Stimulated activated naive CD8-positive, alpha-beta T cell treated with anti-CD3 and anti-CD28 coated beads, Interleukin-15, amount 100 ng/mL, for 72 hours (primary cell): ENCODE results near the gene TRIP6.

ENCODE experiments used
- ATAC-seq: fragments of 150-1000 bp; cut with Tn5 transposase; 2 replicates; pipeline ENCODE4 v1.10.0; 2021; ENCODE audit warnings: mild to moderate bottlenecking, moderate library complexity
- DNase-seq, 2 donors: peaks; one replicate each; pipeline ENCODE4 v3.0.0; 2021 to 2022
- H3K27ac Mint-ChIP-seq, 2 donors: one replicate each; pipeline ENCODE4 v1.8.0; 2022; ENCODE audit warnings: mild to moderate bottlenecking in 2 of 2, mixed read lengths in 2 of 2, moderate library complexity in 2 of 2
- H3K27me3 Mint-ChIP-seq: one replicate; pipeline ENCODE4 v1.8.0; 2022; ENCODE audit warnings: mixed read lengths
- H3K4me1 Mint-ChIP-seq: one replicate; pipeline ENCODE4 v1.8.0; 2022; ENCODE audit warnings: mild to moderate bottlenecking, mixed read lengths
- H3K4me3 Mint-ChIP-seq, 2 donors: one replicate each; pipeline ENCODE4 v1.8.0; 2022; ENCODE audit warnings: mild to moderate bottlenecking in 2 of 2, mixed read lengths in 2 of 2, moderate library complexity in 1 of 2
- H3K9me3 Mint-ChIP-seq, 2 donors: one replicate each; pipeline ENCODE4 v1.8.0; 2022; ENCODE audit warnings: mixed read lengths in 2 of 2

The TRIP6 gene, protein sequence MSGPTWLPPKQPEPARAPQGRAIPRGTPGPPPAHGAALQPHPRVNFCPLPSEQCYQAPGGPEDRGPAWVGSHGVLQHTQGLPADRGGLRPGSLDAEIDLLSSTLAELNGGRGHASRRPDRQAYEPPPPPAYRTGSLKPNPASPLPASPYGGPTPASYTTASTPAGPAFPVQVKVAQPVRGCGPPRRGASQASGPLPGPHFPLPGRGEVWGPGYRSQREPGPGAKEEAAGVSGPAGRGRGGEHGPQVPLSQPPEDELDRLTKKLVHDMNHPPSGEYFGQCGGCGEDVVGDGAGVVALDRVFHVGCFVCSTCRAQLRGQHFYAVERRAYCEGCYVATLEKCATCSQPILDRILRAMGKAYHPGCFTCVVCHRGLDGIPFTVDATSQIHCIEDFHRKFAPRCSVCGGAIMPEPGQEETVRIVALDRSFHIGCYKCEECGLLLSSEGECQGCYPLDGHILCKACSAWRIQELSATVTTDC

DNA sequence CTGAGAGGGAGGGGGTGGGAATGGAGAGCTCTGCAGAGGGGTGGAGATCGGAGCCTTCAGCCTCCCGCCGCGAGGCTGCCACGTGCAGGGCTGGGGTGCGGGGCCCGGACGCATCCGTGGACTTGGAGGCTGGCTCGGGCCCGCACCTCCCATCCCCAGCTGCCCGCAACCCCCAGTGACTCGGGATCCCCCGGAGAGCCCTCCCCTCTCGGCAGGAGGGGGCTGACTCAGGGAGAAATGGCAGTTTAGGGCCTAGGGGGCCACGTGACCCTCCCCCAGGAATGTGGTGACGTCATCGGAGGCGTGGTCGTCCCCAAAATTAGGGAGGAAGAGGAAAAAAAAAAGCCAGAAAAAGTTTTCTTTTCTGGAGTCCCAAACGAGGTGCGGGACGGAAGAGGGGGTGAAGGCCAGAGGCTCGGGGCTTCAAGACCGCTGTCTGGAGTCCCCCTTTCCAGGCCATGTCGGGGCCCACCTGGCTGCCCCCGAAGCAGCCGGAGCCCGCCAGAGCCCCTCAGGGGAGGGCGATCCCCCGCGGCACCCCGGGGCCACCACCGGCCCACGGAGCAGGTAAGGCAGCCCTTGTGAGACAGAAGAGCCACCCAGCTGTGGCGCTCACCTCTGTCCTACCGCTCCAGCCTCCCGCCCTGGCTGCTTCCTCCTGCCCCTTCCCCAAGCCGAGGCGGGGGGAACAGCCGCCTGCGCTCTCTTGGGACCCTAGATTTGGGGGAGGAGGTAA lies at the start of gene TRIP6:
Gene TRIP6, plus strand, starts transcription at position 348 of the 736 bp plus-strand sequence. Its CDS starts 111 bp downstream, at position 459.
- DNase-seq (peak; percentile 42 to 73), ATAC-seq (peak; percentile 73)
- Mint-ChIP-seq H3K4me1 (peaks cover 44% of the 10 kb centered on the region), H3K27ac (peak within 1 kb of the TSS; percentile 96 to 98), H3K9me3 (no peaks in the 10 kb centered on the region), H3K4me3 (peak within 1 kb of the TSS; percentile 84 to 94), H3K27me3 (no peaks in the 10 kb centered on the region)

DNA sequence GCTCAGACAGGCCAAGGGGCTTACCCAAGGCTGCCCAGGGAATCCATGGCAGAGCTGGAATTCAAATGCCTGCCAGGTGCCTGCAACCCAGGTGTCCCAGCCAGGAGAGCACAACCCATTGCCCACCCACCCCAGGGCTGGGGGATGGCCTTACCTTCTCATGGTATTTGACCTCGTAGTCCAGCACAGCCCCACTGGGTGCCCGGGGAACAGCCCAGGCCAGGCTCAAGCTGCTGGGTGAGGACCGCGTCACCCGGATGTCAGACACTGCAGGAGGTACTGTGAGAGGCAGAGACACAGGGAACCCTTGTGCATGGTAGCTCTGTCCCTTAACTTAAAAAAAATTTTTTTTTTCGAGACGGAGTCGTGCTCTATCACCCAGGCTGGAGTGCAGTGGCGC lies 48.8 kb upstream of the TRIP6 start:
- H3K4me3 Mint-ChIP-seq: no peak overlapping the region
- ATAC-seq: no peak
- no peak overlapping the region for H3K27ac Mint-ChIP-seq
- H3K27me3 Mint-ChIP-seq: no peaks in the 10 kb centered on the region
- H3K4me1 Mint-ChIP-seq: no peaks in the 10 kb centered on the region
- no peak for DNase-seq
- H3K9me3 Mint-ChIP-seq: no peaks in the 10 kb centered on the region

DNA sequence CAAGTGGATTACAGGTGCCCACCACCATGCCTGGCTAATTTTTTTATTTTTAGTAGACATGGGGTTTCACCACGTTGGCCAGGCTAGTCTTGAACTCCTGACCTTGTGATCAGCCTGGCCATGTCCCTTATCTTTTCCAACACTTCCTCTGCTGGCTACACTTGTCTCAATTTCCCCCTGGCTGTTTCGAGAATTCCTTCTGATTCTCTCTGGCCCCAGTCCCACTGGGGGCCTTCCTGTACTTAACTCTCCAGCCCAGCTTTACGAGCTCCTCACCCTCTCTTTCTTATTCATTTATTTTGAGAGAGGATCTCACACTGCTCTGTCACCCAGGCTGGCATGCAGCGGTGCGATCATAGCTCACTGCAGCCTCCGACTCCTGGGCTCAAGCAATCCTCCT lies 48.4 kb upstream of the TRIP6 start:
- Mint-ChIP-seq H3K27me3 (no peaks in the 10 kb centered on the region), H3K27ac (peak overlapping the region in 1 of 2 donors; percentile 45), H3K4me3 (no peak overlapping the region), H3K9me3 (no peaks in the 10 kb centered on the region), H3K4me1 (no peaks in the 10 kb centered on the region)
- ATAC-seq: no peak
- DNase-seq: no peak

DNA sequence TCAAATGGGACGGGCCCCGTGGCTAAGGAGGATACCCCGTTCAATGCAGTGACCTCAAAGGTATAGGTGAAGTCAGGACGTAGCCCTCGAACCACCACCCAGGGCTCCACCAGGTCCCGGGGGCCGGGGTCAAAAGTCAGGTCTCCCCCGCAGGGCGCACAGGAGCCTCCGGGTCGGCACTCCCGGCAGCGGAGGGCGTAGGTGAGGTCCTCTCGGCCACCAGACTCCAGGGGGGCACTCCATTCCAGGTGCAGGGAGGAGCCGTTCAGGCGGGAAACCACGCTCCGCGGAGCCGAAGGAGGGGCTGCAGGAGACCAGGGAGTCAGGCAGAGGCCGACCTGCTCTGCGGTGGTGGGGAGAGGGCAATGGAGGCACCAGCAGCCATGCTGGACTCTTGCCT lies 47.6 kb upstream of the TRIP6 start:
- DNase-seq (no peak), ATAC-seq (no peak)
- H3K4me3 Mint-ChIP-seq: no peak overlapping the region
- H3K4me1 Mint-ChIP-seq: no peaks in the 10 kb centered on the region
- no peaks in the 10 kb centered on the region for H3K9me3 Mint-ChIP-seq
- no peak overlapping the region for H3K27ac Mint-ChIP-seq
- peaks cover 5% of the 10 kb centered on the region for H3K27me3 Mint-ChIP-seq

DNA sequence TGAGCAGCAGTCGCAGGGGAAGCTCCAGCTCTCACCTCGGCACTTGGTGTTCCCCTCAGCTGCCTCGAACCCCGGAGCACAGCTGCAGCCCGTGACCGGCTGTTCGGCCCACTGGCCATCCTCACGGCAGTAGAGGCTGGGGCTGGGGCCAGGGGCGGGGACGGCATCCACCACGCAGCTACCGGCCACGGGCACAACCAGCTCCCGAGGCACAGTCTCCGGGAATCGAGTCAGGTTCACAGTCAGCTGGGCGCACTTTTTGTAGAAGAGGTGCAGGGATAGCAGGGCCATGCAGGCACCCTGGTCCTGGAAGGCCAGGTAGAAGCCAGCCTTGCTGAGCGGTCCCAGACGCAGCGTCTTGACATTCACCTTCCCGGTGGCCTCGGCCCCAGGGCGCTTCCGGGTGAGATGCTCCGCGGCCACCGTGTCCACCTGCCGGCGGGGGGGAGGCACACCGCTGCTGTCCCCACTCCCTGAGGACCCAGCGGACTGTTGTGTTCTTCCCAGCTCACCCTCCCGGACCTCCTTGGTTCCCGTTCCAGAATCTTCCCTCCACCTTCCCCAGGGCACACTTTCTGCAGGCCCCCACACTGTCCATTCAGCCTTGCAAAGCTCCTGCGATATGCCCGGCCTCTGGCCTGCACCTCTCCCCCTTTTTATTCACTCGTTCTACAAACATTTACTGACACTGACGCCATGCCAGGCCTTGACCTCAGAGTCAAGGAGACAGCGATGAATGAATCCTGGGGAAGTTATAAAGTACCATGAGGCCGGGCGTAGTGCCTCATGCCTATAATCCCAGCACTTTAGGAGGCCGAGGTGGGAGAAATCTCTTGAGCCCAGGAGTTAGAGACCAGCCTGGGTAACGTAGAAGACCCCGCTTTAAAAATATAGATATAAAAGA lies 44.7 kb upstream of the TRIP6 start:
- H3K9me3 Mint-ChIP-seq: no peaks in the 10 kb centered on the region
- H3K4me1 Mint-ChIP-seq: peaks cover 13% of the 10 kb centered on the region
- ATAC-seq: no peak
- no peak overlapping the region for H3K27ac Mint-ChIP-seq
- no peak overlapping the region for H3K4me3 Mint-ChIP-seq
- peaks cover 30% of the 10 kb centered on the region for H3K27me3 Mint-ChIP-seq
- no peak for DNase-seq

DNA sequence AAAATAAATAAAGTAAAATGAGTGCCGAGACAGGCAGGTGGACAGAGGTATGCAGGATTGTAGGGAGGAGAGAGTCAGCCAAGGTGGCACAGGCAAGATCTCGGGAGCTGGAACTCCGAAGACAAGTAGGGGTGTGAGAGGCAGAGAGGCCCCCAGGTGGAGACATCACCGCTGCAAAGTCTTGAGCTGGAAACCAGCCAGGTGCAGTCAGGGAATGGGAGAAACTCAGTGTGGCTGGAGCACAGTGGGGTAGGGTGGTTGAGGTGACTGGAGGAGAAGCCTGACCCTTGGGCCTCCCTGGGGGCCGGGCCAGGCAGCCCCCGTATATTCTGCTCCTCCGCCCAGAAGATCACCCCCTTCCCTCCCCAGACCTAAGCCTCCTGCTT lies 44.1 kb upstream of the TRIP6 start:
- Mint-ChIP-seq H3K27me3 (peaks cover 36% of the 10 kb centered on the region), H3K4me1 (peaks cover 19% of the 10 kb centered on the region), H3K9me3 (no peaks in the 10 kb centered on the region), H3K4me3 (no peak overlapping the region), H3K27ac (no peak overlapping the region)
- DNase-seq (no peak), ATAC-seq (no peak)

DNA sequence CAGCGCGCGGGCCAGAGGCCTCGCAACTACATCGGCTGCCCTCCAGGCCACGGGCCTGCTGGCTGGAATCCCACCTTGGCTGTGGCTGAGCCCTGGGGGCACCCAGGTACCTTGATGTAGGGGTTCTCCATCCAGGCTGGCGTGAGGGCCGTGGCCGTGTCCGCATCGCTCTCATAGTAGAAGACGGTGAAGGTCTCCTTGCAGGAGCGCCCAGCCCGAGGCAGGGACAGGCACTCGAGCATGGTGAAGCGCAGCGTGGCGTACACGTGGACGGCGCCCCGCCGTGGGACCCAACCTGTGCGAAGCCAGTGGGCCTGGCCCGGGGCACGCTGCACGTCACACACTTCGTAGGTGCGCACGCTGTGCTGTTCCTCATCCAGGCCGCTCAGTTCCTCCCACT lies 43.7 kb upstream of the TRIP6 start:
- H3K4me3 Mint-ChIP-seq: no peak overlapping the region
- H3K27me3 Mint-ChIP-seq: peaks cover 40% of the 10 kb centered on the region

DNA sequence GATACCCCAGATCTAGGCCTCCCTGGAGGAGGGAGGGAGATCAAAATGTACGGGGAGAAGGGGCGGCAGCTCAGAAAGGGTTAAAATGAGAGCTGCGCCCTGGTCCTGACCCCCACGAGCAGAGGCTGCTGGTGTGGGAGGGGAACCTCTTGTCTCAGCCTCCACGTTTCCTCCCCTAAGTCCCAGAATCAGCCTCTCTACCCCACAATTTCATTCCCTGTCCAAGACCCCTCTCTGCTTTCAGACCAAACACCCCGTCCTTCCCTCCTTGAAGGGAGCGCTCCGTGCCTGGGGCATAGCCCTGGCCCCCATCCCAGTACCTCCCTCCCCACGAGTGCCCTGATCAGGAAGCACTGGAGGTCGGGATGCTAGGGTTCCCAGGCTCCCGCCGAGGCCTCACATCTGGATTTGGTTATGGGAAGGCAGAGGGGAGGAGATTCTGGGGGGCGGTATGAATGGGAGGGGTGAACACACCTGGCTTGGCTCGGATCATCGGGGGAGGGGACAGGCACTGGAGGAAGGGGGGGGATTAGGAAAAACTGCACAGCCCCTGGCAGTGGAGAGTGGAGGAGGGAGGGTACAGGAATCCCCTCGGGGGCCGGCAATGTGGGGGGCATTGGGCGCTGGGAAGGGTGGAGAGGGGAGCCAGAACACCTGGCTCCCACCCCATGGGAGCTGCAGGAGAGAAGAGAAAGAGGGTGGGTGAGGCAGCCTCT lies 42.5 kb upstream of the TRIP6 start:
- Mint-ChIP-seq H3K9me3 (no peaks in the 10 kb centered on the region), H3K4me1 (peaks cover 27% of the 10 kb centered on the region), H3K27ac (no peak overlapping the region), H3K27me3 (peaks cover 52% of the 10 kb centered on the region), H3K4me3 (no peak overlapping the region)
- ATAC-seq: no peak
- no peak for DNase-seq

More for the DNA sequence above, 43.7 kb upstream of the TRIP6 start:
- ATAC-seq (no peak), DNase-seq (no peak)
- H3K27ac Mint-ChIP-seq: no peak overlapping the region
- H3K4me1 Mint-ChIP-seq: peaks cover 23% of the 10 kb centered on the region
- no peaks in the 10 kb centered on the region for H3K9me3 Mint-ChIP-seq

DNA sequence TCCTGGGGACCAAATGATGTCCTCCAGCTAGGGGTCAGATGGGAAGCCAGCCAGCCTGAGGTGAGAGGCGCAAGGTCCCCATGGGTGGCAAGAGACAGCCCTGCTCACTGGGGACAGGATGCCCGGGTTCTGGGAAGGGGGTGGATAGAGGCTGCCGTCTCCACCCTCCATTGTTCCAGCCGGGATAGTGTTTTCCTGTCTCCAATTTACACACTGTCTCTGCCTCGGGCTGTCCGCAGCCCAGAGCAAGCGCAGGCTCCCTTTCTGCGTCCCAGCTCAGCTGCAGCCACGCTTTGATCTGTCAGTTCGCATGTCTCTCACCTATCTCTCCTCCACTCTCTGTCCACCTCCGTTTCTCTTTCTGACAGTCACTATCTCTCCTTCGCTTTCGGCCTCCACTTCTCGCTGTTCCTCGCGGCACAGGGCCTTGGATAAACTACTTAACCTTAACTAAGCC lies 41.9 kb upstream of the TRIP6 start:
- ATAC-seq: no peak
- no peaks in the 10 kb centered on the region for H3K9me3 Mint-ChIP-seq
- peaks cover 27% of the 10 kb centered on the region for H3K4me1 Mint-ChIP-seq
- DNase-seq: no peak
- no peak overlapping the region for H3K4me3 Mint-ChIP-seq
- peak overlapping the region in 1 of 2 donors; percentile 62 for H3K27ac Mint-ChIP-seq
- H3K27me3 Mint-ChIP-seq: peaks cover 54% of the 10 kb centered on the region

DNA sequence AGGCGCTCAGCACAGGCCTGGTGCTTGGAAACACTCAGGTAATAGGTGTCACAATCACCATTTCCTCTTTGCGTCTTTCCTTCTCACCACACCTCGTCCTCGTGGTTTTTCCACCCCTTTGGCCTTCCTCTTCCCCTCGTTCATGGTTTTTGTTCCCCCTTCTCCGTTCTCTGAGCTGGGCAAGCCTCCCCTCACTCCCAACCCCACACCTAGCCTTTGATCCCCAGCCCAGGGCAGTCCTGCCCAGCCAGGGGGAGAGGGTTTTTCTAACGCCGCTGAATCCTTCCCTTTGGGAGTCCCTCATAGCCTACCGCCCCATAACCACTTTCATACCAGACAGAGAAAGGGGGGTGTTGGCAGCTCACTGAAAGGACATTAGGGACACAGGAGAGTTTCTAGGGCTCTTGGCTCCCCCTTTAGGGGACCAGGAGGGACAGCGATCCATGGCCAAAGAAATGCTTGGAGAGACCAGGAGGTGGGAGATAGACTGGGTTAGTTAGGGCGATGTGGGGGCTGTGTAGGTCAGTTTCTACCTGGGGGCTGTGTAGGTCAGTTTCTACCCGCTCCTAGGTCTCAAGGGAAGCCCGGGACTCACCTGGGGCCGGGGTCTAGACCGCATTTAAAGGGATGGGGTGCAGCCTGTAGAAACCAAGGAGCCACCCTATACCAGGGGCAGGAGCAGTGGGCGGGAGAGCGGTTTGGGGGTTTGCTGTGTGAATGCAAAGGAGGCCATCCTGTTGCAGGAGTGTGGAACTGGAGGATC lies 41.3 kb upstream of the TRIP6 start:
- no peaks in the 10 kb centered on the region for H3K9me3 Mint-ChIP-seq
- peak overlapping the region; percentile 68 for H3K4me3 Mint-ChIP-seq
- peaks cover 27% of the 10 kb centered on the region for H3K4me1 Mint-ChIP-seq
- DNase-seq (no peak), ATAC-seq (no peak)
- H3K27me3 Mint-ChIP-seq: peaks cover 54% of the 10 kb centered on the region
- H3K27ac Mint-ChIP-seq: peak overlapping the region; percentile 8 to 31

DNA sequence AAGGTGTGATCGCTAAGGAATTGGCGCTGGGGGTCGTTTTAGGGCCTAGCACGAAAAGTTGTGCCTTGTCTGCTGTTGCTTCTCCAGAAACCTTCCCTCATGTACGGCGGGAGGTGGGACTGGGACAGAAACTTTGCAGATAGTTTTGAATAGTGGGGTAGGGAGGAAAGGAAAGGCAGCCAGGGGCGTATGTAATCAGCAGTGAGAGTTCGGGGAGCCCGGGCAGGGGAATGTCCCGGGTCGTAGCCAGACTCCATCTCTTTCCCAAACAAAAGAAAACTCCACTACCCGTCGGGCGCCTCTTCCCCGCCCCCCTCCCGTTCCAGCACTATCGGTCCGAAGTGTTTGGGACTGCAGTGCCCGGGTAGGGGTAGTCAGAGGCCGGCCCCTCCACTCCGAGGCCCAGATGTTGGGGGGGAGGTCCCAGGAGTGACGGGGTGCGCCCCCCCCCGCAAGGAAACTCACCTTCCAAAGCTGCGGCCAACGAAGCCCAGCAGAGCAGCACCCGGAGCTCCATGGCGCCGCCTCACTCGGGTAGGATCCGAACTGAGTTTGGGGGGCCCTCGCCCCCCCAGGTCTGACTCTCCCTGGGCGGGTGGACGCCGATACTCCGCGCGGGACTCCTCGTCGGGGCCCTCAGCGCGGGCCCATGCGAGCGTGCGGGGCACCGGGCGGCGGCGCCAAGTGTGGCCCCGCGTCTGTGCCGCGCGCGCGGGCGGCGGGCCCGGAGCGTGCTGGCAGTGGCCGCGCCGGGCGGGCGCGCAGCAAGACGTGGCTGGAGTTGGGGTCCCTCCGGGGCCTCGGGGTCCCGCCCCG lies 40.5 kb upstream of the TRIP6 start:
- Mint-ChIP-seq H3K4me1 (peaks cover 27% of the 10 kb centered on the region), H3K4me3 (peak overlapping the region; percentile 68), H3K9me3 (no peaks in the 10 kb centered on the region), H3K27ac (no peak overlapping the region), H3K27me3 (peaks cover 54% of the 10 kb centered on the region)
- ATAC-seq: peak; percentile 69
- DNase-seq: no peak

DNA sequence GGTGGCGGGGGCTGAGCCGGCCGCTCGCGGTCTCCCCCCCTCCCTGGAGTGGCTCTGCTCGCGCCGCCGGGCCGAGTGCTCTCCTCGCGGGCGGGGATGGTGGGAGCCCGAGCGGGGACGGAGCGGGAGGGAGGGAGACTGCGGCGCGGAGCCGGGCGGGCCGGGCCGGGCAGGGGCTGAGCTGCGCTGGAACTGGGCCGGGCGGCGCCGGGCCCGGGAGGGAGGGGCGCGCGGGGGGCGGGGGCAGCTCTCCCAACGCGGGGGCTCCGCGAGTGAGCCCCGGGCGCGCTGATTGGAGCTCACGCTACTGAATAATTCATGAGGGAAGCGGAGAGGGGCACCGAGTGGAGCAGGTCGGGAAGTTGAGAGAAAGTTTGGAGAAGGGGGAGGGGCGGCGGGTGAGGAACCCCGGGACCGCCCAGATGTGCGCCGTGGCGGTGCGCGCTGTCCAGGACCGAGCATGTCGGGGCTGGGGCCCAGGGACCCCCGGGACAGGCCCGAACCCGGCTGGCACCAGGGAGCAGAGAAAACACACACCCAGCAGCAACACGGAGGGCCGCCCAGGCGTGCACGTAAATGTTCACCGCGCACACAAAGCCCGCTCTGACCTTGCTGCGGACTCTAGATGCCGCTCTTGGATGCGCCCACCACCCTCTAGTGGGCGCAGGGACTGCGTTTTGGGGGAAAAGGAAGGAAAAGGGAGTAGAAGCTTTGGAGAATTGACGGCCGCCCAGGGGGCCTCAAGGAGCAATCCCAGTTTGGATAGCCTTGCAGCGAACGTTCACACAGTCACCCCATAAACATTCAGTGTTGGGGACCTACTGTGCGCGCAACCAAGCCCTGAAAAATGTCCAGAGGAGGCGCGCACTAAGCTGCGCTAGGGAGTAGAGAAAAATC lies 39.6 kb upstream of the TRIP6 start, which contains the start of gene EPHB4:
Gene EPHB4, minus strand, starts transcription at position 194 of the 897 bp plus-strand sequence. CDS start 493 bp downstream, outside the sequence.
- ATAC-seq: peak; percentile 61
- Mint-ChIP-seq H3K4me3 (peak within 1 kb of the TSS; percentile 74 to 75), H3K27ac (no peak within 1 kb of the TSS), H3K4me1 (peaks cover 27% of the 10 kb centered on the region), H3K9me3 (no peaks in the 10 kb centered on the region), H3K27me3 (peaks cover 54% of the 10 kb centered on the region)
- DNase-seq: no peak
